Measurements from ENCODE around the gene VTI1A. TPM values are rescaled to one million over a fixed set of nuclear protein-coding genes. Genes with fewer than 3 reads are reported as not detected.

Gene VTI1A
- total and polyA plus RNA-seq, 7 donors = 9.9 to 31.5 (median 20.1) TPM

GRCh38 chr10:112679392-112679791 lies 232.4 kb downstream of the VTI1A start:
- Histone ChIP-seq H3K4me3 (no peak overlapping the region), H3K36me3 (ENCODE audit: insufficient read depth in 1 of 2, low read depth in 1 of 2) (no peaks in the 10 kb centered on the region), H3K4me1 (no peaks in the 10 kb centered on the region), H3K27ac (no peak overlapping the region), H3K27me3 (ENCODE audit: insufficient read depth in 3 of 3, low read length in 2 of 3) (no peaks in the 10 kb centered on the region), H3K9me3 (no peaks in the 10 kb centered on the region)
- intact Hi-C loops (cut with DNase I) = no loop called here
- DNase-seq (no peak), ATAC-seq (no peak)
- 84 to 91% (median 88%) methylated on average over 2 of the region's 2 CpGs for WGBS, 3 donors
- no peak for TF ChIP-seq CTCF (IDR thresholded peaks at IDR 0.05)

GRCh38 chr10:112680586-112680985 lies 233.6 kb downstream of the VTI1A start:
- no peaks in the 10 kb centered on the region for H3K9me3 ChIP-seq
- ATAC-seq (no peak), DNase-seq (no peak)
- no peak overlapping the region for H3K4me3 ChIP-seq
- H3K4me1 ChIP-seq = no peaks in the 10 kb centered on the region
- TF ChIP-seq CTCF (IDR thresholded peaks at IDR 0.05) = no peak
- no peaks in the 10 kb centered on the region for H3K36me3 ChIP-seq (ENCODE audit: insufficient read depth in 1 of 2, low read depth in 1 of 2)
- H3K27ac ChIP-seq = no peak overlapping the region
- intact Hi-C loops (cut with DNase I) = no loop called here
- WGBS, 3 donors = 95 to 100% (median 100%) methylated on average over 1 of the region's 1 CpG
- no peaks in the 10 kb centered on the region for H3K27me3 ChIP-seq (ENCODE audit: insufficient read depth in 3 of 3, low read length in 2 of 3)

GRCh38 chr10:112687647-112688046 lies 240.6 kb downstream of the VTI1A start:
- 69 to 89% (median 85%) methylated on average over 4 of the region's 4 CpGs for WGBS, 3 donors
- H3K4me3 ChIP-seq = no peak overlapping the region
- no peak for TF ChIP-seq CTCF (IDR thresholded peaks at IDR 0.05)
- no peak for DNase-seq
- H3K27me3 ChIP-seq (ENCODE audit: insufficient read depth in 3 of 3, low read length in 2 of 3) = no peaks in the 10 kb centered on the region
- H3K9me3 ChIP-seq = no peaks in the 10 kb centered on the region
- no peaks in the 10 kb centered on the region for H3K36me3 ChIP-seq (ENCODE audit: insufficient read depth in 1 of 2, low read depth in 1 of 2)
- H3K4me1 ChIP-seq = no peaks in the 10 kb centered on the region
- intact Hi-C loops (cut with DNase I) = no loop called here
- H3K27ac ChIP-seq = no peak overlapping the region
- peak in 2 of 4 donors; percentile 69 to 83 for ATAC-seq

GRCh38 chr10:112689327-112690072 lies 242.5 kb downstream of the VTI1A start:
- H3K4me3 ChIP-seq = no peak overlapping the region
- no peaks in the 10 kb centered on the region for H3K27me3 ChIP-seq (ENCODE audit: insufficient read depth in 3 of 3, low read length in 2 of 3)
- peak; percentile 9 for TF ChIP-seq CTCF (IDR thresholded peaks at IDR 0.05)
- no peak overlapping the region for H3K27ac ChIP-seq
- no peaks in the 10 kb centered on the region for H3K4me1 ChIP-seq
- ATAC-seq (no peak), DNase-seq (no peak)
- H3K36me3 ChIP-seq (ENCODE audit: insufficient read depth in 1 of 2, low read depth in 1 of 2) = no peaks in the 10 kb centered on the region
- H3K9me3 ChIP-seq = no peaks in the 10 kb centered on the region
- intact Hi-C loops (cut with DNase I) = no loop called here
- 36 to 46% (median 38%) methylated on average over 4 of the region's 4 CpGs for WGBS, 3 donors

- 95 to 96% (median 95%) methylated on average over 7 of the region's 7 CpGs for WGBS, 3 donors
Observed at GRCh38 chr10:112695539-112695938, 248.5 kb downstream of the VTI1A start.

More at GRCh38 chr10:112695539-112695938, 248.5 kb downstream of the VTI1A start:
- intact Hi-C loops (cut with DNase I) = no loop called here
- H3K4me1 ChIP-seq = no peaks in the 10 kb centered on the region
- H3K4me3 ChIP-seq = no peak overlapping the region
- ATAC-seq (no peak), DNase-seq (no peak)
- H3K27ac ChIP-seq = no peak overlapping the region
- no peaks in the 10 kb centered on the region for H3K9me3 ChIP-seq
- no peak for TF ChIP-seq CTCF (IDR thresholded peaks at IDR 0.05)
- H3K36me3 ChIP-seq (ENCODE audit: insufficient read depth in 1 of 2, low read depth in 1 of 2) = no peaks in the 10 kb centered on the region
- no peaks in the 10 kb centered on the region for H3K27me3 ChIP-seq (ENCODE audit: insufficient read depth in 3 of 3, low read length in 2 of 3)
